Peyer's patch (tissue), 4 donors: ENCODE measurements around the gene DOCK6. TPM values are rescaled to one million over a fixed set of nuclear protein-coding genes. Genes with fewer than 3 reads are reported as not detected.
A peak's percentile ranks its signal among the peaks of the same experiment; 100 is the strongest.

Experiments
- DNase-seq, 3 donors: peaks; one replicate each; pipeline ENCODE4 v3.0.0-alpha.2; 2017 to 2019
- H3K27ac ChIP-seq, 4 donors: fragments of 200-600 bp; sonication (generic); one replicate each; pipeline ENCODE4 v1.5.1; 2016 to 2019
- H3K27me3 ChIP-seq, 2 donors: fragments of 200-600 bp; sonication (generic); one replicate each; pipeline ENCODE4 v1.5.1; 2019
- H3K36me3 ChIP-seq, 3 donors: fragments of 200-600 bp; sonication (generic); one replicate each; pipeline ENCODE4 v1.5.1; 2016 to 2019
- H3K4me1 ChIP-seq, 4 donors: fragments of 200-600 bp; sonication (generic); one replicate each; pipeline ENCODE4 v1.5.1; 2016 to 2019
- H3K4me3 ChIP-seq, 4 donors: fragments of 200-600 bp; sonication (generic); 1 replicate in 3 of 4; 2 replicates in 1 of 4; pipeline ENCODE4 v1.5.1; 2016 to 2019; ENCODE audit warnings: mild to moderate bottlenecking in 1 of 4
- H3K9me3 ChIP-seq, 4 donors: fragments of 200-600 bp; sonication (generic); one replicate each; pipeline ENCODE4 v1.5.1; 2016 to 2019; ENCODE audit warnings: mild to moderate bottlenecking in 1 of 4
- CTCF ChIP-seq, 6 experiments: fragments of 450-650 bp in 4 of 6; fragments of 200-600 bp in 2 of 6; sonication (generic) in 1 of 6; IDR thresholded peaks; one replicate each; pipeline ENCODE4 v1.5.1; 2017 to 2019; ENCODE audit warnings: antibody characterized with exemption in 6 of 6, mild to moderate bottlenecking in 3 of 6, moderate library complexity in 1 of 6
- POLR2A ChIP-seq, 2 donors: fragments of 450-650 bp; IDR thresholded peaks; one replicate each; pipeline ENCODE4 v1.5.1; 2017; ENCODE audit warnings: antibody characterized with exemption in 2 of 2, mild to moderate bottlenecking in 2 of 2, moderate library complexity in 2 of 2
- total RNA-seq, 4 donors: library from RNA; depleted of rRNA; stranded (reverse); fragments of >200 nt; gene quantifications; one replicate each; pipeline ENCODE4 v1.1.0, GENCODE V29; 2016

DOCK6 gene
- total RNA-seq, 4 donors from 2014 or later, result 66.4 to 194 (median 157) TPM

- Histone ChIP-seq H3K27me3 (no peaks in the 10 kb centered on the region), H3K9me3 (no peaks in the 10 kb centered on the region), H3K4me3 (no peak overlapping the region), H3K27ac (no peak overlapping the region), H3K4me1 (peaks cover 0 to 4% (median 0%) of the 10 kb centered on the region in 4 donors), H3K36me3 (peaks cover 0 to 45% (median 0%) of the 10 kb centered on the region in 3 donors)
- no peak for DNase-seq
- TF ChIP-seq CTCF (IDR thresholded peaks at IDR 0.05) (no peak), POLR2A (IDR thresholded peaks at IDR 0.05) (no peak)
Measured at GRCh38 chr19:11208561-11209471, 53.5 kb downstream of the DOCK6 start.

- no peak for TF ChIP-seq POLR2A (IDR thresholded peaks at IDR 0.05)
- TF ChIP-seq CTCF (IDR thresholded peaks at IDR 0.05), result no peak
- Histone ChIP-seq H3K4me1 (peaks cover 0 to 4% (median 0%) of the 10 kb centered on the region in 4 donors), H3K27me3 (no peaks in the 10 kb centered on the region), H3K27ac (no peak overlapping the region), H3K9me3 (no peaks in the 10 kb centered on the region), H3K36me3 (peaks cover 0 to 29% (median 0%) of the 10 kb centered on the region in 3 donors), H3K4me3 (no peak overlapping the region)
- no peak for DNase-seq
Measured at GRCh38 chr19:11205939-11206570, 56.3 kb downstream of the DOCK6 start.

GRCh38 chr19:11204943-11205349 lies 57.4 kb downstream of the DOCK6 start:
- H3K9me3 ChIP-seq, result no peaks in the 10 kb centered on the region
- no peaks in the 10 kb centered on the region for H3K27me3 ChIP-seq
- peaks cover 0 to 4% (median 0%) of the 10 kb centered on the region in 4 donors for H3K4me1 ChIP-seq
- peaks cover 0 to 39% (median 0%) of the 10 kb centered on the region in 3 donors for H3K36me3 ChIP-seq
- no peak overlapping the region for H3K4me3 ChIP-seq
- no peak for DNase-seq
- no peak for TF ChIP-seq POLR2A (IDR thresholded peaks at IDR 0.05)
- no peak for TF ChIP-seq CTCF (IDR thresholded peaks at IDR 0.05)
- H3K27ac ChIP-seq, result peak overlapping the region in 1 of 4 donors; percentile 80

- no peak for DNase-seq
- H3K27me3 ChIP-seq, result no peaks in the 10 kb centered on the region
- H3K27ac ChIP-seq, result peak overlapping the region; percentile 42 to 80 (median 76)
- H3K36me3 ChIP-seq, result peaks cover 0 to 39% (median 0%) of the 10 kb centered on the region in 3 donors
- H3K9me3 ChIP-seq, result no peaks in the 10 kb centered on the region
- TF ChIP-seq CTCF (IDR thresholded peaks at IDR 0.05), result peak in 1 of 6 experiments; percentile 5
- no peak for TF ChIP-seq POLR2A (IDR thresholded peaks at IDR 0.05)
- H3K4me3 ChIP-seq, result peak overlapping the region in 1 of 4 donors; percentile 13
- H3K4me1 ChIP-seq, result peaks cover 0 to 4% (median 0%) of the 10 kb centered on the region in 4 donors
Measured at GRCh38 chr19:11204076-11204602, 58.2 kb downstream of the DOCK6 start.

GRCh38 chr19:11203194-11204075 lies 58.9 kb downstream of the DOCK6 start:
- peak; percentile 41 to 71 (median 67) for DNase-seq
- Histone ChIP-seq H3K27ac (peak overlapping the region; percentile 42 to 80 (median 76)), H3K27me3 (no peaks in the 10 kb centered on the region), H3K4me3 (peak overlapping the region in 1 of 4 donors; percentile 13), H3K9me3 (no peaks in the 10 kb centered on the region), H3K4me1 (peaks cover 0 to 4% (median 0%) of the 10 kb centered on the region in 4 donors), H3K36me3 (peaks cover 0 to 31% (median 0%) of the 10 kb centered on the region in 3 donors)
- TF ChIP-seq POLR2A (IDR thresholded peaks at IDR 0.05), result no peak
- peak; percentile 21 to 72 (median 66) for TF ChIP-seq CTCF (IDR thresholded peaks at IDR 0.05)
